ENCODE measurements around the gene ACSS1.
A peak's percentile ranks its signal among the peaks of the same experiment; 100 is the strongest.

Gene ACSS1

DNA sequence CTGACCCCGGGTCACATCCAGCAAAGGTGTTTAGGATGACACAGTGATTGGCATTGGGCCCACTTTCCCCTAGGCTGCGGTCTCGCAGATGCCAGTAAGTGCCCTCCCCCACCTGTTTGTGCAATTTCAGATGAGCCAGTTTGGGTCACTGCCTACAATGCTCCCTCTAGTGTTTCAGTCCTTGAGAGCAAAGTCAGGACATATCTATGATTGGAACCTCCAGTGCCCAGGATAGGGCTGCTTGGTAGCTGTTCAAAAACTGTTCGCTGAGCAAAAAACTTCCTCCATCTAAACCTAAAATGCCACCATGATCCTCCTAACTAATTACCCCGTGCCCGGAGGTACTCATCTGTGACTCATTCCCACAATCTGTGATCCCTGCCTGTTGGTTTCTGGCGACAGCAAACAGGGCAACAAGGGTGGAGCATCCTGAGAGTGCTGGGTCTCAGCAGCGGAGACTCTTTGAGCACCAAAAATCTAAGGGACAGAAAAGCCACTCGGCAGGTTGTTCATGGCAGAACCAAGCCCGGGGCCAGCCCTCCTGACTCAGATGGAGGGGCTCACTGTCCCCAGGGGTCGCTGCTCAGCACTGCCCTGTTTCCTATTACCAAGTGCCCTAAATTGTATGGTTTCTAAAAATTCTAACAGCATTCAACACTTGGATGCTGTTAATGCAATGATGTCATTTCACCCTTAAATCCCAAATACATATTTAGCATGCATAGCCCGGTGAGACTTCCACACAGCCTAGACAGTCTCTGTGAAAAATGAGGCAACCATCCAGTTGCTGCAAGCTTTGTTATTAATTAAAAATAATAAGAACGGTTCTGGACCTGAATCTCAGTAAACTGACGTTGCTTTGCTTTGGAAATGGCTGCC lies 19.0 kb upstream of the ACSS1 start:
- Histone ChIP-seq H3K4me3 (ENCODE audit: low read depth, low read length) (peak overlapping the region; percentile 54), H3K9me3 (ENCODE audit: control insufficient read depth, insufficient read depth, low read depth, low read length) (no peaks in the 10 kb centered on the region), H3K9ac (ENCODE audit: low read length) (no peak overlapping the region), H3K36me3 (ENCODE audit: control insufficient read depth, insufficient read depth, low read length) (no peaks in the 10 kb centered on the region), H3K27me3 (ENCODE audit: control insufficient read depth, insufficient read depth, low read length) (peaks cover 94% of the 10 kb centered on the region), H3K27ac (ENCODE audit: low read depth, low read length) (no peak overlapping the region), H3K4me1 (ENCODE audit: control insufficient read depth, insufficient read depth, low read length) (peaks cover under 1% of the 10 kb centered on the region; the same call in 1 of the 2 replicates)

DNA sequence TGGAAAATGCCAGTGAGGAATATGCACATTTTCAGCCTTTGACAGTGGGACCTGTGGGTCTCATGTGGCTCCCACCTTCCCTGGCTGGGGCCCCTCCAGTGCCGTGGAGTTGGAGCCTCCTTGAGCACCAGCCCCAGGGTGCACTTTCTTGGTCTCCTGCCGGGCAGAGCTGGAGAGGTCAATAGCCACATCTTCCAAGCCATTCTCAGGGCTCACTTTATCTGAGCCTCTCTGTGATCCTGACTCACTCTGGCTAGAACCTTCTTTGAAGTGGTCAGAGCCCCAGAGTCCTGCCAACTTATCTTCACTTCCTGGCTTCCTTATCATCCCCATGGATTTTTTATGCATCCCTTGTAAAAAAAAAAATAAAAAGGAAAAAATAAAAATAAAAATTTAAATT lies 18.3 kb upstream of the ACSS1 start:
- H3K9me3 ChIP-seq (ENCODE audit: control insufficient read depth, insufficient read depth, low read depth, low read length) = no peaks in the 10 kb centered on the region
- H3K36me3 ChIP-seq (ENCODE audit: control insufficient read depth, insufficient read depth, low read length) = no peaks in the 10 kb centered on the region
- H3K9ac ChIP-seq (ENCODE audit: low read length) = no peak overlapping the region
- H3K4me1 ChIP-seq (ENCODE audit: control insufficient read depth, insufficient read depth, low read length) = peaks cover 6% of the 10 kb centered on the region; the same call in 1 of the 2 replicates
- no peak overlapping the region for H3K4me3 ChIP-seq (ENCODE audit: low read depth, low read length)
- H3K27me3 ChIP-seq (ENCODE audit: control insufficient read depth, insufficient read depth, low read length) = peaks cover 94% of the 10 kb centered on the region
- no peak overlapping the region for H3K27ac ChIP-seq (ENCODE audit: low read depth, low read length)

DNA sequence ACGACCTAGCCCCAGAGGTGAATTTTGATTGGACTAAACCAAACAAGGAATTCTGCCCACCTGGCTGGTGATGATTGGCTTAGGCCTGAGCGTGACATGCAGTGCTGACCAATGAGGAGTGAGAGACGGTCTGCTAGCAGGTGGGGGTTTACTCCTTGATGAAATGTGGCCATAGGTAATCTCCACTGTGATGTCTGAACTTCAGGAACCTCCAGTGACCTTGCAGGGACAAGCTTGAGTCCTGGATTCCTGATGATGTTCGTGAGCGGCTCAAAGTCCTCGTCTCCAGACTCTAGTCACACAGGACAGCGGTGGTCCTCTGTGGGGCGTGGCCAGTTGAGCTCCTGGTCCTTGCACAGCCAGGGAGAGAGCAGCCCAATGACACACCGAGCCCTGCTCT lies 15.6 kb upstream of the ACSS1 start:
- Histone ChIP-seq H3K9me3 (ENCODE audit: control insufficient read depth, insufficient read depth, low read depth, low read length) (no peaks in the 10 kb centered on the region), H3K9ac (ENCODE audit: low read length) (no peak overlapping the region), H3K4me3 (ENCODE audit: low read depth, low read length) (no peak overlapping the region), H3K27me3 (ENCODE audit: control insufficient read depth, insufficient read depth, low read length) (peaks cover 87% of the 10 kb centered on the region), H3K27ac (ENCODE audit: low read depth, low read length) (no peak overlapping the region), H3K36me3 (ENCODE audit: control insufficient read depth, insufficient read depth, low read length) (no peaks in the 10 kb centered on the region), H3K4me1 (ENCODE audit: control insufficient read depth, insufficient read depth, low read length) (peaks cover 6% of the 10 kb centered on the region; the same call in 1 of the 2 replicates)

DNA sequence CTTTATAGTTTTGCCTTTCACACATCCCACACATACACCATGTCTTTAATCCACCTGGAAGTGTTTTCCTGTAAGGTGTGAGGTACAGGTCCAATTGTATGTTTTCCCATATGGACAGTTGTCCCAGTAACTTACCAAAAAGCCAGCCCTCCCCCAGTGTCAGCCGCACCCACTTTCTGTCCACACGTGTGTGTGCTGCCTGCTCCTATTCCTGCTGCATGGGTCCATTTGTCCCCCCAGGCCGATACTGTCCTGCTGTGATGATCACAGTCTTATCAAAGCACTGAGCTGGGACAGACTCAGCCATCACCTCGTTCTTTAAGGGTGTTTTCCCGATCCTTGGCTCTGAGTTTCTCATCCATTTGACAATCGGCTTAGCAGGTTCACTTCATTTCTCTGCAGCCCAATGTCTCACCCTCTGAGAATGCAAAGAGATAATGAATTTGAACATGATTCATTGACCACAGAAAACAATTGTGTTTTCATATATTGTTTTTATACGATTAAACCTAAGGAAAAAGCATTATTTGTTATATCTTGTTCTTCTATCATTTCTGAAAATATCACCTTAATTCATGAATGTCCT lies 14.4 kb upstream of the ACSS1 start:
- peaks cover 86% of the 10 kb centered on the region for H3K27me3 ChIP-seq (ENCODE audit: control insufficient read depth, insufficient read depth, low read length)
- H3K36me3 ChIP-seq (ENCODE audit: control insufficient read depth, insufficient read depth, low read length) = no peaks in the 10 kb centered on the region
- no peaks in the 10 kb centered on the region for H3K9me3 ChIP-seq (ENCODE audit: control insufficient read depth, insufficient read depth, low read depth, low read length)
- no peak overlapping the region for H3K4me3 ChIP-seq (ENCODE audit: low read depth, low read length)
- H3K27ac ChIP-seq (ENCODE audit: low read depth, low read length) = no peak overlapping the region
- H3K9ac ChIP-seq (ENCODE audit: low read length) = no peak overlapping the region
- peaks cover 6% of the 10 kb centered on the region; the same call in 1 of the 2 replicates for H3K4me1 ChIP-seq (ENCODE audit: control insufficient read depth, insufficient read depth, low read length)

DNA sequence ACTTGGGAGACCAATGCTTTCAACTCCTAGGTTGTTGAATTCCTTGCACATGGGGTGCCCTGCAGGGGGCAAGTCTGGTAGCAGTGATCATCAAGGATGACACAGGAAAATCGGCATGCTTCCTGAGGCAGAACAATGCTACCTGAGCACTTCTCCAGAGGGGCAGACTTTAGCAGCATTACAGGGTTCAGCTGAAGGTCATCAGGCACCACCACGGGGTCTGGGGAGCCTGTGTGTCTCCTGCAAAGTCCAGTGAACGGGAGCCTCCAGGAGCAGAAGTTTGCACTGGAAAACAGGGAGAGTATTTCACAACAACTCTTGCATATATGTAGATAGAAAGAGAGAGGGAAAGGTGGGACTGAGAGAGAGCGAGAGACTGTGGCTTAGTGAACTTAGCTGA lies 13.8 kb upstream of the ACSS1 start:
- no peaks in the 10 kb centered on the region for H3K9me3 ChIP-seq (ENCODE audit: control insufficient read depth, insufficient read depth, low read depth, low read length)
- H3K27ac ChIP-seq (ENCODE audit: low read depth, low read length) = no peak overlapping the region
- H3K4me1 ChIP-seq (ENCODE audit: control insufficient read depth, insufficient read depth, low read length) = peaks cover 6% of the 10 kb centered on the region; the same call in 1 of the 2 replicates
- H3K27me3 ChIP-seq (ENCODE audit: control insufficient read depth, insufficient read depth, low read length) = peaks cover 80% of the 10 kb centered on the region
- H3K36me3 ChIP-seq (ENCODE audit: control insufficient read depth, insufficient read depth, low read length) = no peaks in the 10 kb centered on the region
- no peak overlapping the region for H3K4me3 ChIP-seq (ENCODE audit: low read depth, low read length)
- no peak overlapping the region for H3K9ac ChIP-seq (ENCODE audit: low read length)

DNA sequence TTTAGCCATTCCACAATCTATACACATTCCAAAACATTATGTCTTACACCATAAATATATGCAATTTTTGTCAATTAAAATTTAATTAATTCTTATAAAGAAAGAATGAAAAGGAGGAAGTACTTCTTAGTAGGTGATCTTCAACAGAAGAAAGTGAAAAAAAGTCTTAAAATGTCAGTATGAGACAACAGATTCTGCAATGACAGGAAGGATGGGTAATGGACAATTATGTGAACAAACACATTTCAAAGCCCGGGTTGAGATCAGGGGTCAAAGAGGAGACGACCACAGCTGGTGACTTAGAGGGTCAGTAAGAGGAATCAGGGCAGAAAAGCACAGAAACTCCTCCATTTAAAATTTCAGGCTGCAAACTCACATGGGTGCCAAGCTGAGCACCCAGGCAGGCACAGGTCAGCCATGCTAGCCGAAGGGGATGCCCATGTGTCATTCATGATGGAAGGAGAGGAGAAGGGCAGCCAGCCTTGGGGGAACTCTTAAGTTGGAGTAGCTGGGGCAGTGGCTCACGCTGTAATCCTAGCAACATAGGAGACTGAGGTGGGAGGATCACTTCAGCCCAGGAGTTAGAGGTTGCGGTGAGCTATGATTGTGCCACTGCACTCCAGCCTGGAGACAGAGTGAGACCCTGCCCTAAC lies 13.0 kb upstream of the ACSS1 start:
- peaks cover 78% of the 10 kb centered on the region for H3K27me3 ChIP-seq (ENCODE audit: control insufficient read depth, insufficient read depth, low read length)
- H3K27ac ChIP-seq (ENCODE audit: low read depth, low read length) = no peak overlapping the region
- H3K4me3 ChIP-seq (ENCODE audit: low read depth, low read length) = no peak overlapping the region
- no peak overlapping the region for H3K9ac ChIP-seq (ENCODE audit: low read length)
- H3K9me3 ChIP-seq (ENCODE audit: control insufficient read depth, insufficient read depth, low read depth, low read length) = no peaks in the 10 kb centered on the region
- H3K36me3 ChIP-seq (ENCODE audit: control insufficient read depth, insufficient read depth, low read length) = no peaks in the 10 kb centered on the region
- peaks cover 6% of the 10 kb centered on the region; the same call in 1 of the 2 replicates for H3K4me1 ChIP-seq (ENCODE audit: control insufficient read depth, insufficient read depth, low read length)

DNA sequence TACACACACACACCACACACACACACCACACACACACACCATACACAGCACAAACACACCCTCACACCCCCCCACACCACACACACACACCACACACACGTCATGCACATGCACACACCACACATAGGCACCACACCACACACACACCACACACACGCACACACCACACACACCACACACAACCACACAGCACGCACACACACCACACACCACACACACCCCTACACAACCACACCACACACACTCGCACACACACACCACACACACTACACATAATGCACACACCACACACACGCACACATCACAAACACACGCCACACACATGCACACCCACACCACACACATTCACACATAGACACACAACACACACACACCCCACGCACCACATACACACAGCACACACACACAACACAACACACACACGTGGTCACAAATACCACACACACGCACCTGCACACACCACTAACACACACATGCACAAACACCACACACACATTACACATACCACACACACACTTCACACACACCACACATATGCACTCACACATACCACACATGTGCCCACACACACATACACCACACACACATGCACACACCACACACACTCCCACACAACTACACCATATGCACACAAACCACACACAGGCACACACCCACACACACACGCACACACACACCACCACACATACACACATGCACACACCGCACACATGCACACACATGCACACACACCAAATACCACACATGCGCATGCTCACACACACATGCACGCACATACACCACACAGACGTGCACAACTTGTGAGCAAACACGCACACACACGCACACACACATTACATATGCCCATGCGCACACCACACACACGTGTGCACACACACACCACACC lies 9.4 kb upstream of the ACSS1 start:
- peaks cover 6% of the 10 kb centered on the region; the same call in 1 of the 2 replicates for H3K4me1 ChIP-seq (ENCODE audit: control insufficient read depth, insufficient read depth, low read length)
- no peak overlapping the region for H3K9ac ChIP-seq (ENCODE audit: low read length)
- no peaks in the 10 kb centered on the region for H3K36me3 ChIP-seq (ENCODE audit: control insufficient read depth, insufficient read depth, low read length)
- no peak overlapping the region for H3K27ac ChIP-seq (ENCODE audit: low read depth, low read length)
- no peaks in the 10 kb centered on the region for H3K9me3 ChIP-seq (ENCODE audit: control insufficient read depth, insufficient read depth, low read depth, low read length)
- no peak overlapping the region for H3K4me3 ChIP-seq (ENCODE audit: low read depth, low read length)
- peaks cover 82% of the 10 kb centered on the region for H3K27me3 ChIP-seq (ENCODE audit: control insufficient read depth, insufficient read depth, low read length)

DNA sequence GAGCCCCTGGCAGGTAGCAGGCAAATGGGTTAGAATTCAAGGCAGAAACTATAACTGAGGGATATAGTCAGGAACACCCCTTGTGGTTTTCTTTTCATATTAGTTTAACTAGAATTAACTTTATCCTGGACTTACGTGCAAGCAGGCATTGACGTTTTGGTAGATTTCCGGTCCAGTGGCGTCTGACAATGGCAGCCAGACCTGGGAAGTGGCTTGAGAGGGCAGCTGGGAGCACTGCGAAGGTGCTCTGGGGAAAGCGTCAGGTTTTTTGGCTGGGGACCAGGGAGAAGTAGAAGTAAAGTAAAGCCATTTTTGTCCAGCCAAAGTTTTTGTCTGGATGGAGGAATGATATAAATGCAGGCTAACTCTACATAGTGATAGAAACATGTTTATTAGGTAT lies 8.4 kb upstream of the ACSS1 start:
- H3K9me3 ChIP-seq (ENCODE audit: control insufficient read depth, insufficient read depth, low read depth, low read length) = no peaks in the 10 kb centered on the region
- H3K36me3 ChIP-seq (ENCODE audit: control insufficient read depth, insufficient read depth, low read length) = no peaks in the 10 kb centered on the region
- no peak overlapping the region for H3K4me3 ChIP-seq (ENCODE audit: low read depth, low read length)
- no peak overlapping the region for H3K9ac ChIP-seq (ENCODE audit: low read length)
- H3K27ac ChIP-seq (ENCODE audit: low read depth, low read length) = no peak overlapping the region
- peaks cover 82% of the 10 kb centered on the region for H3K27me3 ChIP-seq (ENCODE audit: control insufficient read depth, insufficient read depth, low read length)
- H3K4me1 ChIP-seq (ENCODE audit: control insufficient read depth, insufficient read depth, low read length) = no peaks in the 10 kb centered on the region

DNA sequence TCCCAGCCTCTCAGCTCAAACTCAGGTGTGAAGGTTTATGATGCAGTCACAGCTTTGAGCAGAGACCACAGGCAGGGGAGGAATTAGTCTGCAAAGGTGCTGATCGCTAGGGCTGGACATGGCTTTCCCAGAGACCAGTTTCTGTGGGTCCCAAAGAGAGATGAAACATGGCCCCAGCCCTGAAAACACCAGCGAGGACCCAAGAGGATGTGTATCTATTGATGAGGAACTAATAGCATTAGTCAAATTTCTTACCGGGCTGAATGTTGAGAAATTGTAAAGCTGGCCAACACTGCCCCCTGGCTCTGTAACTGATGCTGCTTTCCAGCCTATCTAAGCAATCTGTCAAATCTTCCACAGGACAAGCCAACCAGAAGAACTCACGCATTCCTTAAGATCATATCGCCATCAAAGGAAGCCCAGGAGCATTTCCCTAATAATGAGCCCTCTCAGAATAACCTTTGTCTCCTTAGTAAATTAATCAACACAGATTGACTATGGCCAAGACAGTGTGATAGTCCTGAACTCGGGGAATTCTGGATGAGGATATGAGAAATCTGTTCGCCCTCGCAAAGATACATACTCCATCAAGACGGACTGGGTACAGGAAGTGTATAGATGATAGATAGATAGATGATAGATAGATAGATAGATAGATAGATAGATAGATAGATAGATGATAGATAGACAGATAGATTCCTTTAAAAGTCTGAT lies 7.8 kb upstream of the ACSS1 start:
- Histone ChIP-seq H3K4me1 (ENCODE audit: control insufficient read depth, insufficient read depth, low read length) (no peaks in the 10 kb centered on the region), H3K27me3 (ENCODE audit: control insufficient read depth, insufficient read depth, low read length) (peaks cover 82% of the 10 kb centered on the region), H3K4me3 (ENCODE audit: low read depth, low read length) (no peak overlapping the region), H3K36me3 (ENCODE audit: control insufficient read depth, insufficient read depth, low read length) (no peaks in the 10 kb centered on the region), H3K9me3 (ENCODE audit: control insufficient read depth, insufficient read depth, low read depth, low read length) (no peaks in the 10 kb centered on the region), H3K9ac (ENCODE audit: low read length) (no peak overlapping the region), H3K27ac (ENCODE audit: low read depth, low read length) (no peak overlapping the region)

DNA sequence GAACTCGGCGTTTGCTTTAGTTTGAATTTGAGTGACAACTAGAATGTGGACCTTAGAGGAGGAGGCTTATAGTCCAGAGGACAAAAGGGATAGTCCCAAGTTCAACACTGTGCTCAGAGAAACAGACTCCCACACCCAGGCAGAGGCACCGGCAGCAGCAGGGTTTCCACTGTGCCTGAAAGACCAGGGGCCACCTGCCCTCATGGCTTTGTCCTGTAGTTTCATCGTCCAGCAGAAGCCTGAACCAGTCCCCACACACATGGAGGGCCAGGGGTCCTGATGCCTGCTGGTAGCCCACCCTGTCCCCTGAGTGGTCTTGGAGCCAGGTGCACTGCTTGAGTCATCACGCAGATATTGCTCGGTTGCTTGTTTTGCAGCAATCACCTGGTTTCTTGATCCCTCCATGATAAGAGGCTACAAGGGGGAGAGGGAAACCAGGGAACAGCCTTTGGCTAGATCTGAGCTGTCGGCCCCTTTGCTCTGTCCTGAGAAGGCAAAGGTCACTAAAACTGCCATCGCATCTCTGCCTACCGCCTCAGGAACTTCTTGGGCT lies 7.2 kb upstream of the ACSS1 start:
- peaks cover 82% of the 10 kb centered on the region for H3K27me3 ChIP-seq (ENCODE audit: control insufficient read depth, insufficient read depth, low read length)
- no peak overlapping the region for H3K27ac ChIP-seq (ENCODE audit: low read depth, low read length)
- H3K36me3 ChIP-seq (ENCODE audit: control insufficient read depth, insufficient read depth, low read length) = no peaks in the 10 kb centered on the region

More for the DNA sequence above, 7.2 kb upstream of the ACSS1 start:
- H3K9me3 ChIP-seq (ENCODE audit: control insufficient read depth, insufficient read depth, low read depth, low read length) = no peaks in the 10 kb centered on the region
- no peaks in the 10 kb centered on the region for H3K4me1 ChIP-seq (ENCODE audit: control insufficient read depth, insufficient read depth, low read length)
- no peak overlapping the region for H3K9ac ChIP-seq (ENCODE audit: low read length)
- no peak overlapping the region for H3K4me3 ChIP-seq (ENCODE audit: low read depth, low read length)
